KMS-11 (cell line): ENCODE data around the gene RAD51B.
A peak's percentile ranks its signal among the peaks of the same experiment; 100 is the strongest.

Source experiments
- H2AFZ ChIP-seq: fragments of 200-600 bp; sonication (generic); 2 replicates; pipeline ENCODE4 v1.6.1; 2016; ENCODE audit warnings: antibody characterized with exemption, mixed run types, low read depth
- H3K27ac ChIP-seq: fragments of 200-600 bp; sonication (generic); 2 replicates; pipeline ENCODE4 v1.6.1; 2016; ENCODE audit warnings: mild to moderate bottlenecking, mixed run types
- H3K27me3 ChIP-seq: fragments of 200-600 bp; sonication (generic); 2 replicates; pipeline ENCODE4 v1.6.1; 2017; ENCODE audit warnings: mild to moderate bottlenecking, low read depth, mixed run types, moderate library complexity; ENCODE audit not compliant: insufficient read depth
- H3K36me3 ChIP-seq: fragments of 200-600 bp; sonication (generic); 2 replicates; pipeline ENCODE4 v1.6.1; 2017; ENCODE audit warnings: mild to moderate bottlenecking, mixed run types; ENCODE audit not compliant: insufficient read depth
- H3K4me1 ChIP-seq: fragments of 200-600 bp; sonication (generic); 2 replicates; pipeline ENCODE4 v1.6.1; 2016; ENCODE audit warnings: mild to moderate bottlenecking, low read depth, mixed run types; ENCODE audit not compliant: poor library complexity, severe bottlenecking
- H3K4me2 ChIP-seq: fragments of 200-600 bp; sonication (generic); 2 replicates; pipeline ENCODE4 v1.7.0; 2016; ENCODE audit warnings: mild to moderate bottlenecking, mixed run types
- H3K4me3 ChIP-seq: fragments of 200-600 bp; sonication (generic); IDR thresholded peaks from 2 replicates; pipeline ENCODE4 v1.6.1; 2017; ENCODE audit warnings: low read depth, low read length, mixed read lengths; ENCODE audit not compliant: insufficient read depth
- H3K79me2 ChIP-seq: fragments of 200-600 bp; sonication (generic); 2 replicates; pipeline ENCODE4 v1.6.1; 2016; ENCODE audit warnings: low read depth, mixed run types; ENCODE audit not compliant: insufficient read depth
- H3K9ac ChIP-seq: fragments of 200-600 bp; sonication (generic); 2 replicates; pipeline ENCODE4 v1.6.1; 2016; ENCODE audit warnings: mild to moderate bottlenecking, mixed run types
- H4K20me1 ChIP-seq: fragments of 200-600 bp; sonication (generic); 2 replicates; pipeline ENCODE4 v1.6.1; 2016; ENCODE audit warnings: mild to moderate bottlenecking, mixed run types; ENCODE audit not compliant: insufficient read depth
- TF ChIP-seq, protein P1 (sequence below): fragments of 200-600 bp; sonication (generic); conservative IDR thresholded peaks from 2 replicates; pipeline ENCODE4 v1.6.1; 2017; ENCODE audit warnings: low read depth, mild to moderate bottlenecking, antibody characterized with exemption, low read length, moderate library complexity, mixed read lengths

Gene RAD51B

DNA sequence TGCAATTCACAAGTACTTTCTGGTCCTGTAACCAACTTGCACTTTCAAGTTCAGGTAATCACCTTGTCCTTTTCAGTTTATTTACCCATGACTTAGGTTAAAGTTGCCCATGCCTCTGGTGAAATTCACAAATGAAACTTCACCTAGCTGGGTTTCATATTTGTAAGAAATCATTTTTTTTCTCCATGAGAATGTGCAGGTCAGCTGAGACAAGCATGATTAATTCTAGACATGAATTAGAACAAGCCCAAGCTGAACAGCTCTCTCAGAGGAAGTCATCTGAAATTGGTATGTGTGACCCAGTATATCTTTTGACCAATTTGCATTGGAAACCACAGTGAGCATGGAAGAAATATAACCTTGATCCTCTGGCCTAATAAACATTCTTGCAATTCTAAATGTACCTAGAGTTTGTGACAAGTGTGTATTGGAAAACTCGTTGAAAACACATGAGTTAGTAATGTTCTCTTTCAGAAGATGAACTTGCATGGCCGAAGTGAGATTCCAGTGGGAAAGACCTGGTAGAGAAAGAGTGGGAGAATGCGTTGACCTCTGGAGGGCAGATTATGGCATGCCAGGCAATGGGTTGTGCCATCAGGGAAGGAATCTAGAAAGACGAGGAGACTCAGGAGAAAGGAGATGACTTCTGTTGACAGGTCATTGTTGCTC is 486.8 kb downstream of the RAD51B start:
- H3K9ac ChIP-seq: no peak overlapping the region
- H3K27ac ChIP-seq: no peak overlapping the region
- no peaks in the 10 kb centered on the region for H4K20me1 ChIP-seq
- H3K27me3 ChIP-seq: no peaks in the 10 kb centered on the region
- peaks cover 12% of the 10 kb centered on the region for H3K4me1 ChIP-seq
- peak overlapping the region; percentile 19; the same call in 1 of the 2 replicates for H3K4me2 ChIP-seq
- H3K36me3 ChIP-seq: no peaks in the 10 kb centered on the region
- H3K4me3 ChIP-seq: no peak overlapping the region
- TF ChIP-seq, protein P1, sequence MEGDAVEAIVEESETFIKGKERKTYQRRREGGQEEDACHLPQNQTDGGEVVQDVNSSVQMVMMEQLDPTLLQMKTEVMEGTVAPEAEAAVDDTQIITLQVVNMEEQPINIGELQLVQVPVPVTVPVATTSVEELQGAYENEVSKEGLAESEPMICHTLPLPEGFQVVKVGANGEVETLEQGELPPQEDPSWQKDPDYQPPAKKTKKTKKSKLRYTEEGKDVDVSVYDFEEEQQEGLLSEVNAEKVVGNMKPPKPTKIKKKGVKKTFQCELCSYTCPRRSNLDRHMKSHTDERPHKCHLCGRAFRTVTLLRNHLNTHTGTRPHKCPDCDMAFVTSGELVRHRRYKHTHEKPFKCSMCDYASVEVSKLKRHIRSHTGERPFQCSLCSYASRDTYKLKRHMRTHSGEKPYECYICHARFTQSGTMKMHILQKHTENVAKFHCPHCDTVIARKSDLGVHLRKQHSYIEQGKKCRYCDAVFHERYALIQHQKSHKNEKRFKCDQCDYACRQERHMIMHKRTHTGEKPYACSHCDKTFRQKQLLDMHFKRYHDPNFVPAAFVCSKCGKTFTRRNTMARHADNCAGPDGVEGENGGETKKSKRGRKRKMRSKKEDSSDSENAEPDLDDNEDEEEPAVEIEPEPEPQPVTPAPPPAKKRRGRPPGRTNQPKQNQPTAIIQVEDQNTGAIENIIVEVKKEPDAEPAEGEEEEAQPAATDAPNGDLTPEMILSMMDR: no peak
- H2AFZ ChIP-seq: no peak overlapping the region
- H3K79me2 ChIP-seq: no peaks in the 10 kb centered on the region

DNA sequence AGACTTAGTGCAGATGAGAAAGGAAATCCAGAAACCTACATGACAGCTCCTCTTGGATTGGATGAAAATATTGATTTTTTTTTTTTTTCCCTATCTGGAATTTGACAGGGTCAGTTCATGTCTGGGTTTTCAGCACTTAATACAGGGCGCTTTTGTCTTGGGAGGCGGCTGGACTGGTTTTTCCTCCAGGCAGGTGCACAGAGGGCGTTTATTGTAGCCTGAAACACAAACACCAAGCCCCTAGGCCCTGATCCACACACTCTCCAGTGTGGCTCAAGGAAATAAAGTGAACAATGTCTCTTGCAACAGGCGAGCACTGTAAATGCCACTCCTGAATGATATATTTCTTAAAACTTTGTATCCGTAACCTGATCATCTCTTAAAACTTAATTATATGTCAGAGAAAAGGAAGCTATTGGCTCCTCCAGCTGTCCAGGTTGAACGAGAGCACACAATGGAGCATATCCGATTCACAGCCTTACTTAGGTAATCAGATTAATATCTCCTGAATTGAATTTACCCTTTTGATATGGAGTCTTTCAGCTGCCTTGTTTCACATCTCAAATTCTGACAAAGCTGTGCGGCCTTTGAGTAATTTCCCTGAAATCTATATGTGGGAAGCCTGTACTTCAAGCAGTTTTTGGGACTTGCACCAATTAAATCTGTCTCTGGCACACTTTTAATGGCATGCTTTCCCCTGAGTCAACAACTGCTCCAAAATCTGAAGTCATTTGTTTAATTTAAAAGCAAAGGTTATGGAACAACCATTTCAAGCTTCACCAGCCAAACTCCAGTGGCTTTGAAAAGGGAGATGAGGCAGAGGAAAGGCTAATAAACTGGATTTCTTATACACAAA is 487.6 kb downstream of the RAD51B start:
- no peak overlapping the region for H3K27ac ChIP-seq
- no peaks in the 10 kb centered on the region for H4K20me1 ChIP-seq
- H3K36me3 ChIP-seq: no peaks in the 10 kb centered on the region
- H3K27me3 ChIP-seq: no peaks in the 10 kb centered on the region
- no peak overlapping the region for H3K4me2 ChIP-seq
- TF ChIP-seq, protein P1: no peak
- no peak overlapping the region for H2AFZ ChIP-seq
- H3K9ac ChIP-seq: no peak overlapping the region
- H3K4me3 ChIP-seq: no peak overlapping the region
- peaks cover 17% of the 10 kb centered on the region for H3K4me1 ChIP-seq
- no peaks in the 10 kb centered on the region for H3K79me2 ChIP-seq

DNA sequence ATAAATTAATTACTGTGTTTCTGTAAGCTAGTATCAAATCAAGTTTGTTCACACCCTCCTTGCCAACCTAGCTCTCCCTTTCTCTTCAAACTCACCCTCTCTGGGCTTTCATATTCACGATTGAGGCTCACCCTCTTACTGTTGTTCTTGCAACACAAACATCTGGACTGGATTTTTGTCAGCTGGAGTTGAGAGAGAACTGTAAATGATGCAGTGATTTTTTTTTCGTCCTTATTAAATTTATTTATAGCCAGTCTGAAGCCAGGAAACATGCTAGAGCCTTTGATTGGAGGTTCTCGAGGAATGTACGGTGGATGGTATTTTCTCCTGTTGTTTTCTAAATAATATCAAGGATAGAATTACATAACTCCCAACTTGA is 488.2 kb downstream of the RAD51B start:
- no peaks in the 10 kb centered on the region for H4K20me1 ChIP-seq
- H3K4me1 ChIP-seq: peaks cover 23% of the 10 kb centered on the region
- H2AFZ ChIP-seq: no peak overlapping the region
- no peaks in the 10 kb centered on the region for H3K27me3 ChIP-seq
- no peaks in the 10 kb centered on the region for H3K36me3 ChIP-seq
- H3K27ac ChIP-seq: no peak overlapping the region
- H3K9ac ChIP-seq: no peak overlapping the region
- H3K4me3 ChIP-seq: no peak overlapping the region
- TF ChIP-seq, protein P1: no peak
- H3K4me2 ChIP-seq: no peak overlapping the region
- H3K79me2 ChIP-seq: no peaks in the 10 kb centered on the region

DNA sequence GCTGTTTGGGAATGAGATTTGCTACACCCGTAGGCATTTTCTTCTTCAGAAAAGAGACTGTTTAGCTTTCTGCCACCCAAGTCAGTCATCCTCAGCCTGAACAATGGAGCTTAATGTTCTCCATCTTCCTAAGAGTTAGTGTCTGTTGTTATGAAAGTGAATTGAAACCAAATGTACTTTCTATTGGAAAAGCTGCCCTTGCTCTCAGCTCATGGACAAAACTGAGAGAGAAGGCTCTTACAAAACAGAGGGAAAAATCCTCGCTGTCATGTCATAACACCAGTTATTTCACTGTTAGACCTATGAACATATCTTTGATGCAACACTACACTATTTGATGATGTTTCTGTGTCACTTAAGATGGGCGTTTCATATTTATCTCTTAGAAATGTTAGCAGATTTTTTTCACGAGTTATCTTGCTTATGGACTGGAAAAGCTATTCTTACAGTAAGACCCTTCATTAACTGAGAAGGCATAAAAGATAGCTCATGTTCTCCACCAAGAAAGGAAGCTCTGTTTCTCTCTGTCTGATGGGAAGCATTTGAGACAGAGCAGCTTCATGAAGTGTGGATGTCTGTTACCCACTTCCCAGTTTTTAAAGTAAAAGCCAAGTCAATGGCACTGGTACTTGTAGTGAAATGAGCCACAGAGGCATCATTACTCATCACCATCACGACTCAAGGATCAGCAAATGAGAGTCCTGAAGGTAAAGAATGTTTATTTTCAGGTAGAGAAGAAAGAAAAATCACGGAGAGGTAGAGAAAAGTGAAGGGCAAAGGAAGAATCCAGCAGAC is 489.3 kb downstream of the RAD51B start:
- Histone ChIP-seq H3K4me1 (peaks cover 34% of the 10 kb centered on the region), H2AFZ (no peak overlapping the region), H3K4me3 (no peak overlapping the region), H3K4me2 (no peak overlapping the region), H3K36me3 (no peaks in the 10 kb centered on the region), H3K27me3 (no peaks in the 10 kb centered on the region), H3K9ac (no peak overlapping the region), H3K79me2 (no peaks in the 10 kb centered on the region), H3K27ac (no peak overlapping the region), H4K20me1 (no peaks in the 10 kb centered on the region)
- TF ChIP-seq, protein P1: no peak
